GM12878 (cell line): ENCODE results near the gene BANP.

Experiments used
- BCL3 ChIP-seq: IDR thresholded peaks from 2 replicates; pipeline ENCODE4 v1.6.1; 2011; ENCODE audit warnings: borderline replicate concordance, low read depth, mild to moderate bottlenecking, moderate library complexity, low read length; ENCODE audit not compliant: insufficient read depth, poor library complexity, severe bottlenecking
- CTCF ChIP-seq, 3 experiments: IDR thresholded peaks in 2 of 3; conservative IDR thresholded peaks in 1 of 3; 2 replicates each; pipeline ENCODE4 v1.5.1; 2011; ENCODE audit warnings: low read depth in 3 of 3, low read length in 3 of 3, mild to moderate bottlenecking in 3 of 3, control low read depth in 2 of 3, moderate library complexity in 2 of 3, inconsistent platforms in 1 of 3, mixed read lengths in 1 of 3; ENCODE audit not compliant: control insufficient read depth in 2 of 3, insufficient read depth in 1 of 3; ENCODE audit errors: extremely low read depth in 1 of 3

DNA sequence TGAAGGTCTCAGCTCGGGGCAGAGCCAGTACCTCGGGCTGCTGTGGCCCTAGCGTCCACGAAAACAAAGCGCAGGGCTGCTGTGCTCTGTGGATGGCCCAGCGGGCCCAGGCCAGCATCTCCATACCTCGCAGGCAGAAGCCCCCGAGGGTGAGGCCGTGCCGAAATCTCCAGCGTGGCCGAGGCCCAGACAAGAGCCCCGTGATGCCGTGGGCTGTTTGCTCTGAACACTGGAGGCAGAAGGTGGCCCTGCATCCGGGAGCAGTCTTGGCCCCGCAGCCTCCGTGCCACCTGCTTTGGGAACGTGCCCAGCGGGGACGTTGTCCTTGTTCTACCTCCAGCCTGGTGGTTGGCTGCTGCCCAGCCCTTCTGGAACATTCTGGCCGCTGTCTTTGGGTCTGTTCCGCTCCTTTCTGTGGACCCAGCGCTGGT, 121.4 kb downstream of the BANP start:
- TF ChIP-seq BCL3 (no peak), CTCF (IDR thresholded peaks at IDR 0.05 in 2 of 3, conservative IDR thresholded peaks at IDR 0.05 in 1 of 3; ENCODE audit: control insufficient read depth in 2 of 3, extremely low read depth in 1 of 3, insufficient read depth in 1 of 3, low read depth in 3 of 3, low read length in 3 of 3) (no peak)
